K562 (cell line): ENCODE measurements around the gene COL26A1. TPM values are rescaled to one million over a fixed set of nuclear protein-coding genes. Genes with fewer than 3 reads are reported as not detected.

Source experiments
- BRD4 ChIP-seq: fragments of 200-600 bp; sonication (generic); IDR thresholded peaks from 2 replicates; pipeline ENCODE4 v1.6.1; 2017; ENCODE audit warnings: inconsistent platforms
- EHMT2 ChIP-seq: fragments of 450-650 bp; IDR thresholded peaks from 2 replicates; pipeline ENCODE4 v1.6.1; 2018; ENCODE audit warnings: antibody characterized with exemption
- HIVEP1 ChIP-seq: fragments of 250-450 bp; sonication (Bioruptor Pico); IDR thresholded peaks from 2 replicates; pipeline ENCODE4 v1.4.0; 2020; ENCODE audit warnings: mild to moderate bottlenecking
- HNRNPL ChIP-seq: fragments of 200-400 bp; formaldehyde crosslinking; IDR thresholded peaks from 2 replicates; pipeline ENCODE4 v1.6.1; 2017; ENCODE audit warnings: low read depth, mild to moderate bottlenecking, low read length
- MAFK ChIP-seq: IDR thresholded peaks from 2 replicates; pipeline ENCODE4 v1.6.1; 2011; ENCODE audit warnings: low read length, improper control_type of control experiment
- NR1H2 ChIP-seq: sonication (generic); formaldehyde crosslinking; IDR thresholded peaks from 2 replicates; pipeline ENCODE4 v1.4.0; 2020; ENCODE audit warnings: mild to moderate bottlenecking, missing genetic modification reagents
- POLR2G ChIP-seq: fragments of 200-400 bp; formaldehyde crosslinking; IDR thresholded peaks from 2 replicates; pipeline ENCODE4 v1.6.1; 2017; ENCODE audit warnings: low read depth, mild to moderate bottlenecking, antibody characterized with exemption, low read length, moderate library complexity
- RBM22 ChIP-seq: fragments of 200-400 bp; formaldehyde crosslinking; IDR thresholded peaks from 2 replicates; pipeline ENCODE4 v1.6.1; 2018; ENCODE audit warnings: low read length, low read depth; ENCODE audit not compliant: poor library complexity, severe bottlenecking
- SMAD1 ChIP-seq: fragments of 150-350 bp; IDR thresholded peaks from 2 replicates; pipeline ENCODE4 v1.6.1; 2014; ENCODE audit warnings: low read length, low read depth; ENCODE audit not compliant: partially characterized antibody
- U2AF2 ChIP-seq: fragments of 200-400 bp; formaldehyde crosslinking; optimal IDR thresholded peaks from 2 replicates; pipeline ENCODE3; 2017; ENCODE audit warnings: low read depth, mild to moderate bottlenecking, low read length
- VEZF1 ChIP-seq: fragments of 200-800 bp; sonication (Bioruptor generic); IDR thresholded peaks from 2 replicates; pipeline ENCODE4 v1.6.1; 2017; ENCODE audit warnings: missing genetic modification characterization, missing compliant biosample characterization
- WHSC1 ChIP-seq: IDR thresholded peaks from one replicate; pipeline ENCODE4 v1.6.1; 2012; ENCODE audit warnings: low read length, control low read depth, inconsistent platforms
- ZC3H4 ChIP-seq: sonication (generic); formaldehyde crosslinking; IDR thresholded peaks from 2 replicates; pipeline ENCODE4 v1.9.0; 2021; ENCODE audit warnings: missing genetic modification reagents, borderline replicate concordance
- ZNF551 ChIP-seq: fragments of 250-450 bp; sonication (Bioruptor Pico); IDR thresholded peaks from 2 replicates; pipeline ENCODE4 v1.5.0; 2021; ENCODE audit warnings: mild to moderate bottlenecking, moderate library complexity
- ZNF589 ChIP-seq: fragments of 200-800 bp; sonication (Bioruptor generic); IDR thresholded peaks from 2 replicates; pipeline ENCODE4 v1.6.1; 2016; ENCODE audit warnings: low read depth, missing genetic modification characterization, missing compliant biosample characterization
- ZNF695 ChIP-seq: fragments of 450-650 bp; formaldehyde crosslinking; IDR thresholded peaks from 2 replicates; pipeline ENCODE4 v1.4.0; 2020; ENCODE audit warnings: mild to moderate bottlenecking, moderate library complexity
- polyA plus RNA-seq, 8 experiments: library from polyadenylated mRNA; depleted of rRNA in 4 of 8; stranded (reverse) in 5 of 8; unstranded in 3 of 8; fragments of >200 nt; fragmentation: Nextera tagmentation in 2 of 8; fragmentation: Illumina TruSeq in 1 of 8; extraction: Ambion mirVana in 2 of 8; extraction: Trizol in 1 of 8; gene quantifications; 2 replicates each; pipeline versions ENCODE4 v1.2.1 to v1.2.3, GENCODE V29; 2011 to 2014; ENCODE audit warnings: inconsistent platforms in 1 of 8, missing spikeins in 1 of 8
- total RNA-seq, 7 experiments: library from RNA; depleted of rRNA in 6 of 7; stranded (reverse); fragments of >200 nt in 6 of 7; fragmentation: Illumina TruSeq in 2 of 7; extraction: Trizol in 2 of 7; gene quantifications; 2 replicates each; pipeline versions ENCODE4 v1.2.1 to v1.2.3, GENCODE V29; 2011 to 2021; ENCODE audit warnings: low replicate concordance in 1 of 7
- TF ChIP-seq, protein P1 (sequence below): fragments of 450-650 bp; IDR thresholded peaks from 2 replicates; pipeline ENCODE4 v1.6.1; 2016; ENCODE audit warnings: antibody characterized with exemption
- TF ChIP-seq, protein P2 (sequence below): fragments of 250-450 bp; sonication (Bioruptor Pico); IDR thresholded peaks from 2 replicates; pipeline ENCODE4 v1.8.0; 2021; ENCODE audit warnings: moderate library complexity, mild to moderate bottlenecking, inconsistent platforms
- TF ChIP-seq, protein P3 (sequence below): fragments of 450-650 bp; formaldehyde crosslinking; IDR thresholded peaks from 2 replicates; pipeline ENCODE4 v1.4.0; 2020; ENCODE audit warnings: mild to moderate bottlenecking, mixed read lengths
- TF ChIP-seq, protein P4 (sequence below): sonication (generic); formaldehyde crosslinking; IDR thresholded peaks from 2 replicates; pipeline ENCODE4 v1.8.0; 2022; ENCODE audit warnings: mild to moderate bottlenecking, missing genetic modification reagents

The COL26A1 gene
- total and polyA plus RNA-seq, 9 of the 15 experiments (the other 6 are each of a cell fraction or from before 2014, with no cell fraction given), result 0.04 to 0.39 (median 0.07) TPM; not detected in 5

- no peak for TF ChIP-seq U2AF2
- no peak for TF ChIP-seq MAFK
- TF ChIP-seq WHSC1, result no peak
- TF ChIP-seq ZNF589, result no peak
- TF ChIP-seq, protein P1, sequence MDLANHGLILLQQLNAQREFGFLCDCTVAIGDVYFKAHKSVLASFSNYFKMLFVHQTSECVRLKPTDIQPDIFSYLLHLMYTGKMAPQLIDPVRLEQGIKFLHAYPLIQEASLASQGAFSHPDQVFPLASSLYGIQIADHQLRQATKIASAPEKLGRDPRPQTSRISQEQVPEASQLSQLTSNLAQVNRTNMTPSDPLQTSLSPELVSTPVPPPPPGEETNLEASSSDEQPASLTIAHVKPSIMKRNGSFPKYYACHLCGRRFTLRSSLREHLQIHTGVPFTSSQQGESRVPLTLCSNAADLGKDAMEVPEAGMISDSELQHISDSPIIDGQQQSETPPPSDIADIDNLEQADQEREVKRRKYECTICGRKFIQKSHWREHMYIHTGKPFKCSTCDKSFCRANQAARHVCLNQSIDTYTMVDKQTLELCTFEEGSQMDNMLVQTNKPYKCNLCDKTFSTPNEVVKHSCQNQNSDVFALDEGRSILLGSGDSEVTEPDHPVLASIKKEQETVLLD, result no peak
- TF ChIP-seq, protein P2, sequence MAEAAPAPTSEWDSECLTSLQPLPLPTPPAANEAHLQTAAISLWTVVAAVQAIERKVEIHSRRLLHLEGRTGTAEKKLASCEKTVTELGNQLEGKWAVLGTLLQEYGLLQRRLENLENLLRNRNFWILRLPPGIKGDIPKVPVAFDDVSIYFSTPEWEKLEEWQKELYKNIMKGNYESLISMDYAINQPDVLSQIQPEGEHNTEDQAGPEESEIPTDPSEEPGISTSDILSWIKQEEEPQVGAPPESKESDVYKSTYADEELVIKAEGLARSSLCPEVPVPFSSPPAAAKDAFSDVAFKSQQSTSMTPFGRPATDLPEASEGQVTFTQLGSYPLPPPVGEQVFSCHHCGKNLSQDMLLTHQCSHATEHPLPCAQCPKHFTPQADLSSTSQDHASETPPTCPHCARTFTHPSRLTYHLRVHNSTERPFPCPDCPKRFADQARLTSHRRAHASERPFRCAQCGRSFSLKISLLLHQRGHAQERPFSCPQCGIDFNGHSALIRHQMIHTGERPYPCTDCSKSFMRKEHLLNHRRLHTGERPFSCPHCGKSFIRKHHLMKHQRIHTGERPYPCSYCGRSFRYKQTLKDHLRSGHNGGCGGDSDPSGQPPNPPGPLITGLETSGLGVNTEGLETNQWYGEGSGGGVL, result no peak
- 0 out of 2 replicates have a peak, but pooled peaks have one; percentile 14 for TF ChIP-seq EHMT2
- TF ChIP-seq POLR2G, result peak; percentile 85
- TF ChIP-seq HIVEP1 (CRISPR knock-in tag), result no peak
- TF ChIP-seq SMAD1, result no peak
- TF ChIP-seq, protein P3, sequence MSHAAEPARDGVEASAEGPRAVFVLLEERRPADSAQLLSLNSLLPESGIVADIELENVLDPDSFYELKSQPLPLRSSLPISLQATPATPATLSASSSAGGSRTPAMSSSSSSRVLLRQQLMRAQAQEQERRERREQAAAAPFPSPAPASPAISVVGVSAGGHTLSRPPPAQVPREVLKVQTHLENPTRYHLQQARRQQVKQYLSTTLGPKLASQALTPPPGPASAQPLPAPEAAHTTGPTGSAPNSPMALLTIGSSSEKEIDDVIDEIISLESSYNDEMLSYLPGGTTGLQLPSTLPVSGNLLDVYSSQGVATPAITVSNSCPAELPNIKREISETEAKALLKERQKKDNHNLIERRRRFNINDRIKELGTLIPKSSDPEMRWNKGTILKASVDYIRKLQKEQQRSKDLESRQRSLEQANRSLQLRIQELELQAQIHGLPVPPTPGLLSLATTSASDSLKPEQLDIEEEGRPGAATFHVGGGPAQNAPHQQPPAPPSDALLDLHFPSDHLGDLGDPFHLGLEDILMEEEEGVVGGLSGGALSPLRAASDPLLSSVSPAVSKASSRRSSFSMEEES (CRISPR knock-in tag), result no peak
- TF ChIP-seq NR1H2 (CRISPR knock-in tag), result no peak
- TF ChIP-seq VEZF1 (CRISPR knock-in tag), result peak; percentile 77
- TF ChIP-seq BRD4, result no peak
- TF ChIP-seq ZNF551, result no peak
- no peak for TF ChIP-seq ZNF695 (CRISPR knock-in tag)
- peak; percentile 53 for TF ChIP-seq RBM22
- TF ChIP-seq, protein P4, sequence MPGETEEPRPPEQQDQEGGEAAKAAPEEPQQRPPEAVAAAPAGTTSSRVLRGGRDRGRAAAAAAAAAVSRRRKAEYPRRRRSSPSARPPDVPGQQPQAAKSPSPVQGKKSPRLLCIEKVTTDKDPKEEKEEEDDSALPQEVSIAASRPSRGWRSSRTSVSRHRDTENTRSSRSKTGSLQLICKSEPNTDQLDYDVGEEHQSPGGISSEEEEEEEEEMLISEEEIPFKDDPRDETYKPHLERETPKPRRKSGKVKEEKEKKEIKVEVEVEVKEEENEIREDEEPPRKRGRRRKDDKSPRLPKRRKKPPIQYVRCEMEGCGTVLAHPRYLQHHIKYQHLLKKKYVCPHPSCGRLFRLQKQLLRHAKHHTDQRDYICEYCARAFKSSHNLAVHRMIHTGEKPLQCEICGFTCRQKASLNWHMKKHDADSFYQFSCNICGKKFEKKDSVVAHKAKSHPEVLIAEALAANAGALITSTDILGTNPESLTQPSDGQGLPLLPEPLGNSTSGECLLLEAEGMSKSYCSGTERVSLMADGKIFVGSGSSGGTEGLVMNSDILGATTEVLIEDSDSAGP (CRISPR knock-in tag), result no peak
- no peak for TF ChIP-seq HNRNPL
- TF ChIP-seq ZC3H4 (CRISPR knock-in tag), result no peak
Observed at GRCh38 chr7:101321491-101322401, 40.9 kb upstream of the COL26A1 start, which contains the start of gene IFT22 (continued).
